ENCODE measurements around the gene MRPS2.

The MRPS2 gene

DNA sequence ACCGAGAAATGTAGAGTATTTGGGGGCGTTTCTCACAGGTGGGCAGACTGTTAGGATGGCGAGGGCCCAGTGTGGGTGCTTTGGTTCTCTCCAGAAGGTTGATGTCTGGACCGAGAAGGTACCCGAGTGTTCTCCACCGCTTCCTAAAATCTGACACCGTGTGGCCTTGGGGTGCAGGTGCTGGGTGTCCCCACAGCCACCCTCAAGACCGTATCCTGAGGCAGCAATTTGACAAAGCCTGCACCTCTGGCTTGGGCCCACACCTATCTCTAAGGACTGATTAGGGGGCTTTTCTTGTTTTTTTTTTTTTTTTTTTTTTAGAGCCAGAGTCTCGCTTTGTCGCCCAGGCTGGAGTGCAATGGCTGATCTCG is 19.6 kb upstream of the MRPS2 start:
- DNase-seq: no peak

DNA sequence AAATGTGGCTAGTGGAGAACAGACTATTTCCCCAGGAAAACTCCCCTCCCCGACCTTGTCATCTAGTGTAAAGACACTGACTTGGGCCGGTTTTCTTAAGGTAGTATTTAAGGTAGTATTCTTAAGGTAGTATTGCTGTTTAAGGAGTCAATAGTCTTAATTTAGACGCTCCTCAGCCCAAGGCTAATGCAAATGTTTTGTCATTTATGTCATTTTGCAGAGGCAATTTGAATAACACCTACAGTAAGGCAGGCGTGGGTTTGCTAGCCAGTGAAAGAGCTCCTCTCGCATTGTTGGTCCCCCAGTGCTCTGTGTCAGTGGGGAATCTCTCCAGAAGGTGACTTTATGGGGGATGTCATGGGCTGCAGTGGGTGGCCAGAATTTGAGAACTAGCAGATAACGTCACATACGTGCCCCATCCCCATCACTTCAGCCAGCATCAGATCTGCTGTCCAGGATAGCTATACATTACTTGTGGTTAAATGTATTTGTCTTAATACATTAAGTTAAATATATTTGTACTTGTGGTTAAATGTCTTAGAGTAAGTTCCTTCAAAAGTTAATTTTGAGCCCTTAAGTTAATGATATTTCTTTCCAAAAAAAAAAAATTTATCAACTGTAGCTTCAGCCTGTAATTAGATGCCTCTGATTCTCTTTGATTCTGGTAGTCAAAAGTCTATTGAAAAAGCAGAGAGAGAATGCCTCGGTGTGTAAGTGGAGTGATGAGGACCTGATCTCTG is 18.3 kb upstream of the MRPS2 start:
- DNase-seq: no peak

DNA sequence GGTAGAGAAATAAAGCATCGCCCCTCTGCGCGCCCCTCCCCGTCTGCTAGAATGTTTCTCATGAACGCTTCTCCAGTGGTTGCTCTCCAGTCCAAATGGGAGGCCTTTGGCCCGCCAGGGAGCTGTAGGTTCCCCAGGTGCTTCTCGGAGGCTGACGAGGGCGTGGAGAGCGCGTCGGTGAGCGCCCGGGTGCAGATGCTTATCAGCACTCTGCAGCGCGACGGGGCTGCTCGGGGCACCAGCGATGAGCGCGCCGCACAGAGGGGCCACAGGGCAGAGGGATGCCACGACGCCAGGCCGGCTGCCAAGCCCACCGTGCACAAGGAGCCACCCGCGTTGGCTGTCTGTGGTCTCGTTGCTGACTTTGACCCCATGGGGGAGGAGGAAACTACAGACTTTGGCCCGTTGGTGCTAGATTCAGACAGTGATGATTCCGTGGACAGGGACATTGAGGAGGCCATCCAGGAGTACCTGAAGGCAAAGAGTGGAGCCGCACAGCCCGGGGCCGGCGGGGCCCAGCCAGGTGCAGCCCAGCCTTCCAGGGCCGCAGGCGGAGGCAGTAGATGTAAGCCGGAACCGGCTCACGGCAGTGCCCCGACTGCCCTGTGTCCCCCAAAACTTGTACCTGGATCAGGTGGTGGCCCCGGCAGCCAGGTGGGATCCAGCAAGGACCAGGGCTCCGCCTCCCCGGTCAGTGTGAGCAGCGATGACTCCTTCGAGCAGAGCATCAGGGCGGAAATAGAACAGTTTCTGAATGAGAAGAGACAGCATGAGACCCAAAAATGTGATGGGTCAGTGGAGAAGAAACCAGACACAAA is 15.8 kb upstream of the MRPS2 start:
- no peak for DNase-seq

DNA sequence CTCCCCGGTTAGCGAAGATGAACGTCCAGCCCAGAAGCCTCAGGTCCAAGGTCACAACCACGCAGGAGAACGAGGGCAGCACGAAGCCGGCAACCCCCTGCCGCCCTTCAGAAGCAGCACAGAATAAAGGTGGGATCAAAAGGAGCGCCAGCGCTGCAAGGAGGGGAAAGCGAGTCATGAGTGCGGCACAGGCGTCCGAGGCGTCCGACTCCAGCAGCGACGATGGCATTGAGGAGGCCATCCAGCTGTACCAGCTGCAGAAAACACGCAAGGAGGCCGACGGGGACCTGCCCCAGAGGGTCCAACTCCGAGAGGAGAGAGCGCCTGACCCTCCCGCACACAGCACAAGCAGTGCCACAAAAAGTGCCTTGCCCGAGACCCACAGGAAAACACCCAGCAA is 15.1 kb upstream of the MRPS2 start:
- no peak for DNase-seq

DNA sequence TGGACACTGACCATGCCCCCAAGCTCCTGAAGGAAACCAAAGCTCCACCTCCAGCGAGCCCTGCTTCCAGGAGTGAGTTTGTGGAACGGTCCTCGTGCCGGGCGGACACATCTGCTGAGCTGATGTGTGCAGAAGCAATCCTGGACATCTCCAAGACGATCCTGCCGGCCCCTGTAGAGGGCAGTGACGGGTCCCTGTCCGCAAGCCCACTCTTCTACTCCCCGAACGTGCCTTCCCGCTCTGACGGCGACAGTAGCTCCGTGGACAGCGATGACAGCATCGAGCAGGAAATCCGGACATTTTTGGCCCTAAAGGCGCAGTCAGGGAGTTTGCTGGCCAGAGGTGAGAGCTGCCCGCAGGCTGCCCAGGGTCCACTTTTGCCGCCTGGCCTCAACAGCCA is 14.7 kb upstream of the MRPS2 start:
- no peak for DNase-seq

DNA sequence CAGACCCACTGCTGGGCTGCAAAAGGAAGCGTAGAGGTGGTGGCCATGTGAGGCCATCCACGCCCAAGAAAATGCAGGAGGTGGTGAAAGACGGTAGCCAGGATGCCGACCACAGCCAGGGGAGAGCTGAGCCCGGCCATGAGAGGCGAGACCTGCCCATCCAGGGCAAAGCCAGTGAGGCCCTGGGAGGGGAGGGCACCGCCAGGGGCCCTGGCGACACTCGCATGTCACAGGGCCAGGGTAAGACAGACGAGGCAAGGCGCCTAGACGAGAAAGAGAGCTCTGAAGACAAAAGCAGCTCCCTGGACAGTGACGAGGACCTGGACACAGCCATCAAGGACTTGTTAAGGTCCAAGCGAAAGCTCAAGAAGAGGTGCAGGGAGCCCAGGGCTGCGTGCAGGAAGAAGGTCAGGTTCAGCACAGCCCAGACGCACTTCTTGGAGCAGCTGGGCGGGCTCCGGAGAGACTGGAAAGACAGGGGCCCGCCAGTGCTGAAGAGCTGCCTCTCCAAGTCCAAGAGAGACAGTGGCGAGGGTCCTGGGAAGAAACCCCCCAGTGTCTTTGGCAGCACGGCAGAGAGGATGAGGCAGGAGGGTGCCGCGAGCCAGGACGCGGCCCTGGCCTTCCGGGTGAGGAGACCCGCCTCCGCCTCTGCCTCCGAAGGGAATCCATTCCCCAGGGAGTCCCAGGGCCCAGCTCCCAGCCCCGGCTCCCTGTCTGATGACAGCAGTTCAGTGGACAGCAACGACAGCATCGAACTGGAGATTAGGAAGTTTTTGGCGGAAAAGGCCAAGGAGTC is 14.0 kb upstream of the MRPS2 start:
- no peak for DNase-seq

DNA sequence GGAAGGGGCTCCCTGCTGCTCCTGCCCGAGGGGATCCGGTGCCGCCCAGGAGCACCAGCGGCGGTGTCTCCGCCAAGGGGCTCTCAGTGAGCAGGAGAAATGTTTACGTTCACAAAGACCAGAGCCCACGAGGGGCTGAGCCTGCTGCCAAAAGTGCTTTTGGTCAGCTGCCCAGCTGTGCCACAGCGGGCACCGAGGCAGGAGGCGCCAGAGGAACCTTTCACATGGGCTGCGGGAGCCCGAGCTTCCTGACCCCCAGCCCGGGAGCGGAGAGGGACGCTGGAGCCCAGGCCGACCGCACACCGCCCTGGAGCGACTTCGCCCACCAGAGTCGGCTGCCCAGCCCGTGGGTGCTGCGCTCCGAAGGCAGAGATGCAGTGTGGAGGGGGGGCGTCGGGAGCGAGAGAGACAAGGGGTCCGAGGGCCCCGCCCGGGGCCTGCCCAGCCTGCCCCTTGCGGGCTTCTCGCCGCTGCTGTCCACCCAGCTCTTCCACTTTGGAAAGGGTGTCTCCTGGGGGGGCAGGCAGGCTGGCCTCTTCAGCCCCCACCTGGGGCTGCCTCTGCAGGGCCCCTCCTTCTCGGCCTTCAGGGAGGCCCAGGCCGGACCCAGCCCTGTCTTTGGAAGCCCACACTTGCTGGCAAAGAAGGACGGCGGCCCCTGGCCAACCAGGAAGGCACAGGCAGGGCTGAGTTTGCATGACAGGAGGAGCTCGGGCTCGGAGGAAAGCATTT is 13.0 kb upstream of the MRPS2 start:
- DNase-seq: no peak

DNA sequence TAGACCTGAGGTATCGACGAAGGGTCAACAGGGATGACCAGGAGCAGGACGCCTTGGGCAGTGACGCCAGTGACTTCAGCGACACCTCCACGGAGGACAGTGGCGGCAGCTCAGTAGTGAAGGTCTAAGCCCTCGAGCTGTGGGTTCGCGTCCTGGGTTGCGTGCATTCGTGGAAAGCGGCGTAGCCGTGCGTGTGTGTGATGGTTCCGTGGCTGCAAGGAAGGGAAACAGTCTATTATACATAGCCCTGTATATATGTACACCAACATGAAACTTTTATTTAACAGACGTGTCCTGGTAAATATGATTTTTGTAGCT is 12.5 kb upstream of the MRPS2 start:
- DNase-seq: no peak

DNA sequence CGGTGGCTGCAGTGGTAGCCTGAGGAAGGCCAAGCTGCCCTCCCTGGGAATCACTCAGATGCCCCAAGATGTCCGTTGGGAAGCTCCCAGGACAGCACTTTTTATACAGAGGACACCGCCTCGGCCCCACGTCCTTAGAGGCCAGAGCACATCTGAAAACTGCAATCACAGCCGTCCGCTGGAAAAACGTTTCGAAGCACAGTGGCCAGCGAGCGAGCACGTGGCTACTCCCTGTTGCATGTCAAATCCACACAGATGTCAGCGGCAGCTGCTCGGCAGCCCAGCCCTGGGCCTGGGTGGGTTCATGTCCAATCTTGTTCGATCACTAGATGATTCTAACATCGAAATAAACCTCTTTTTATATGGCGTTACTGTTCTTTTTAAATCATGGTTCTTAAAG is 12.0 kb upstream of the MRPS2 start:
- no peak for DNase-seq

DNA sequence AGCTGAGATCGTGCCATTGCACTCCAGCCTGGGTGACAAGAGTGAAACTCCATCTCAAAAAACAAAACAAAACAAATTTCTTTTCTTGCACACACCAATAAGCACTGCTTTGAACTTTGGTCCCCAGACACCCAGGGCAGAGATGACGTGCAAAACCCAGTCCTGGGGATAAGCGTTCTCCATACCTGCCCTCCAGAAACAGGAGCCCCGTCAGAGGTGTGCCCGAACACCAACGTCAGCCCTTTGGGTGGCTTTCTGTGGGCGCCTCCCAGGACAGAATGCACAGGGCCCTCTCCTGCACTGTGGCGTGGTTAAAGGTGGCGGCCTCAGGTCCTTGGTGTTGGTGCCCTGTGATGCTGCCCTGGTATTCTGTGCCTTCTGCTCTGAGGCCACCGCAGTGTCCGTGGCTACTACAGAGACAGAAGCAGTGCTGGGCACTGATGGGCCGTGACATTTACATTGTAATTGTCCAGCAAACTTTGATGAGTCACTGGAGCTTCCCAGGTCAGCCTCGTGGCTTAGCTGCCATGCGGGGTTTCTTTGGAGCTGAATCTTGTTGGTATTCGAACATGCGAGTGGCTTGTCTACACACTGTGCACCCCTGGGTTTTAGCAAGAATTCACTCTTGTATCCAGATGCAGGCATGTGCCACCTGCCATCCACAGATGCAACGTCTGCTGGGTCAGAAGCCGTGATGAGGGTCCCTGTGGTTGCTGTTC is 11.1 kb upstream of the MRPS2 start:
- DNase-seq: no peak

DNA sequence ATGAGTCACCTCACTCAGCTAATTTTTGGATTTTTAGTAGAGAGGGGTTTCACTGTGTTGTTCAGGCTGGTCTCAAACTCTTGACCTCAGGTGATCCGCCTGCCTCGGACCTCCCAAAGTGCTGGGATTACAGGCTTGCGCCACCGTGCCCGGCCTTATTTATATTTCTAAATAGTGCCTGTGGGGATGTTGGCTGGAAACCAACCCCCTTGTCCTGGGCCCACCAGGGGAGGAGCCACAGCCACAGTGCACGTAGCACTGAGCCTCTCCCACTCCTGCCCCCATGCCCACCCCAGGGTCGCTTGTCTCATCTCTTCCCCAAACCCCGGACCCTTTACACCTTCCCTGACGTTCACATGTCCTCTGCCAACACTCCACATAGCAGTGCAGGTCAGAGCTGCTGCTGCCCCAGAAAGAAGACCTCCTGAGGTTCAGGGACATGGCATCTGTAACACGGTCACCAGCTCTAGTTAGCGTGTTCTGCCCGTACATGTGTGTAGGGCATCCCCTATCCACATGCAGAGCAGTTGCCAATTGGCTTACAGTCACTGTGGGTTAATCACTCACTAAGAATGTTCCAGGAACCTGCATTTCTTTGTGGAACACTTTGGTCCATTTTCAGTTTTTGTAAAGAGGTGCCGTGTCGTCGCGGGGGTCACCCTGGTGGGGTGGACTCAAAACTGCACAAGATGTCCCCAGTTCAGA is 10.2 kb upstream of the MRPS2 start:
- no peak for DNase-seq

DNA sequence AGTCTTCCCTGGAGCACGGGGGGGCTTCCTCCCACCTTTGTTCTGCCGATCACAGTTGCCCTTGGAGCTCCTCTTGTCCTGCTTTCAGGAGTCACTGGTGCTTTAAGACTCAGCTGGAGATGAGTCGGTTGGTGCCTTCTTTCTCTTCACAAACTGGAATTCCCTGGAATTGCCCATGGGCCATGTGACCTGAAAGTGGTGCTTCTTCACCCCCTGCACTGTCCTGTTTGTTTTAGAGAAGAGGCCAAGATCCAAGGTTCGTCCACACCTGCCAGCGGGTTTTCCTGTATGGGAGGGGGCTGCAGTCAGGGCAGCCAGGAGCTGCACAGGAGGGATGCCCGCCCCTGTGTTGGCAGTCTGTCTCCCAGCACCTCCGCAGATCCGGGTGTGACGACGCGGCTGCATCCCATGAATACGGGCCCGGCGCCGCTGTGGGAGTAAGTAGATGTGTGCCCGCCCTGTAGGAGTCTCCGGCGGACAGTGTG is 9.5 kb upstream of the MRPS2 start:
- DNase-seq: no peak

DNA sequence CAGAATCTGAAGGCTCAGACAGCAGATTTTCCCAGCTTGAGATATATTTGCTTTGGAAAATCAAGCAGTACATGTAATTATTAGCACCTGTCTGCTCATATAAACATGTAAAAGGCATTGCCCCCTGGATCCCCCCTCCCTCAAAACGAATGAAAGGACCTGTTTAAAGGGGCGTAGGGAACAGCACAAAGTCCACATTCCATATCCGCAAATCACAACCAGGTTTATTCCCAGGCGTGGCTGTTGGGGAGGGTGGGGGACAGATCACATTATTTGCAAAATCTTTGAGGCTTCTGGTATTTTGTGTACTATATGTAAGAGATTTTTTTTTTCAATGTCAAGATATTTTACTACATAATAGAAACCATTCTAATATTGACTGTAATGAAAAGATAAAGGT is 8.7 kb upstream of the MRPS2 start:
- DNase-seq: no peak

DNA sequence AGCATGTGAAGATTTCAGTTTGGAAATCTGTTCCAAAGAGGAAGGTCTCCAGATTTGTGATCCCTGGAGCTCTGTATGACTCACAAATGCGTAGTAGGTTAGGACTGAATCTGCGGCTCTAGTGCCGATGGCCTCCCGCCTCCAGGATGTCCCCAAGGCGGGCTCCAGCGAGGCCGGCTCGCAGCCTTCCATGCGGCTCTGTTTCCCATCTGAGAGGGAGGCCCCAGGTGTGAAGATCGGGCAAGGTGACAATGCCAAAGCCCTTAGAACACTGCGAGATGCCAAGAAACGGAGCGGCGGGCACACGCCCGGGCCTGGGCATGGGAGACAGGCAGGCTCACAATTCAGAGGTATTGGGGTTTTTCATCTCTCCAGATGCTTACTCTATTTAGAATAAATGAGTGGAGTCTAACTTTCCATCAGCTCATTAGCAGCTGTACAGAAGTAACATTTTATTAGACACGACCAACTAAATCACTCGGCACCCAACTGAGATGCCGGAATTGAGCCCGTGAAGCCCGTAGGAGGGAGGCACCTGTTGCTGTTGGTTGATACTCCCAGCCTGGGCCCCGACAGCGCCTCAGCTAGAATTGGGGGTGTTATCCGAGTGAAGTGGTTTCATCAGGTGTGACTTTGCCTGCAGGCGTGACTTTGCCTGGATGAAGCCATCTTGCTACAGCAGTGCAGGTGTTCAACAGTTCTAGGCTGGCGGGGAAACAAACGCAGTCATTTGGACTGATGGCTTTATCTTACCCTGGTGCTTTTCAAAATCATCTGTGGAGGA is 7.4 kb upstream of the MRPS2 start:
- no peak for DNase-seq

DNA sequence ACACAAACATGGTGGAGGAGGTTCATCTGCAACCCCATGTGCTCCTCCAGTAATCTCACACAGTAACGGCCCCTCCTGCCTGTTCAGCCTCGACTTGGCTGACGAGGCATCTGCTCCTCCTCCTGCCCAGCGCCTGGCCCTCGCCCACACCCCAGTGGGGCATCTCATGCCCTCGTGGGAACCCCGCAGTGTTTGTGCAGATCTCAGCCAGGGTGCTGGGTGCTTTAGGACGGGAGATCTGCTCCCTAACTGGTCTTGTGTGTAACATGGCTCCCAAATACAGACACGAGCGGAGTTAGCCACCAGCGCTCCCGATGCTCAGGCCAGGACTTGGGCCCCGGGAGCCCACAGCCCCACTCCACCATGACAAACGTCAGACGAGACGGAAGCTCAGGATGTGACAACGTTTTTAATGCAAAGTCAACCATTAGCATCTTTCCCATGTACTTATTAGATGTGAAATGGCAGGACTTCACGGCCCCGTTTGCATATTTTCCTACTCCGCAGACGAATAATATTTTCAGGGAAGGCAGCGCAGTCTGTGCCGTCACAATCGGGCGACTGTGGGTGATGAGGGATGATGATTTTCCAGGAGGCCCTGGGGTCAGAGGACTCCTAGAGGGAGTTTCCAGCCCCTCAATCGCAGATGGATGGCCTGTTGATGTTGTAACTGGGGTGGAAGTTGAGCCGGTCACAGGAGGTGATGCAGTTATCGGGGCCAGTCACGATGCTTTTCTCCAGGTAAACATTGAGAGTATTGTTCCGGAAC is 5.5 kb upstream of the MRPS2 start:
- DNase-seq: no peak

DNA sequence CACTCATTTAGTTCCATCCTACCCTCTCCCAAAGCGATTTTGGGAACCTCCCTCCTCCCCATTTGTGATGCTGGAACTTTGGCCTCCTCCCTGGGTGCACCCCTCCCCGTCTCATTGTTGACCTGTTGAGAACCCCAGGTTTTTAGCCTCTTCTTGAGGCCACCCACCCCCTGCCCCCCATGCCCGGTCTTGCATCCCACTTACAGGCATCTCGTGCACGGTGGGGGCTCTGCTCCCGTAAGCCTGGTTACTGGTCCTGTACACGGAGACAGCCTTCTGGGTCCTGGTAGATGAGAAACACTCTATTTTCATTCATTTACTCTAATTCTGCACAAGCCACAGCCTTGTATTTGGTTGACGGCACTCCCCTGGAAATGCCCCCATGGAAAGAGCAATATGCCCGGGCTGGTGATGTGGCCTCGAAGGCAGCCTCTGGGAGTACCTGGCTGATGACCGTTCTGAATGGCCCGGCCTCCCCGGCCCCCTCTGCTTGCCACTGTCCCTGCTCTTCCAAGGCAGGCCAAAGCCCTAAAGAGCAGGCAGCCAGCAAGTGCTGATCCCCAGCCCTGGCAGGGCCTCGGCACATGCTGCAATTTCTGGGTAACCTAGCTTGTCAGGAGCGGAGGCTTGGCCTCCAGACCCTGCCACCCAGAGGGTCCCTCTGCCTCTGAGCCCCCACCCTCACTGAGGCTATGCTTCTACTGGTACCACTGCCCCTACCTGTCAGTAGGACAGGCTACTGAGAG is 1.9 kb upstream of the MRPS2 start:
- DNase-seq: no peak

DNA sequence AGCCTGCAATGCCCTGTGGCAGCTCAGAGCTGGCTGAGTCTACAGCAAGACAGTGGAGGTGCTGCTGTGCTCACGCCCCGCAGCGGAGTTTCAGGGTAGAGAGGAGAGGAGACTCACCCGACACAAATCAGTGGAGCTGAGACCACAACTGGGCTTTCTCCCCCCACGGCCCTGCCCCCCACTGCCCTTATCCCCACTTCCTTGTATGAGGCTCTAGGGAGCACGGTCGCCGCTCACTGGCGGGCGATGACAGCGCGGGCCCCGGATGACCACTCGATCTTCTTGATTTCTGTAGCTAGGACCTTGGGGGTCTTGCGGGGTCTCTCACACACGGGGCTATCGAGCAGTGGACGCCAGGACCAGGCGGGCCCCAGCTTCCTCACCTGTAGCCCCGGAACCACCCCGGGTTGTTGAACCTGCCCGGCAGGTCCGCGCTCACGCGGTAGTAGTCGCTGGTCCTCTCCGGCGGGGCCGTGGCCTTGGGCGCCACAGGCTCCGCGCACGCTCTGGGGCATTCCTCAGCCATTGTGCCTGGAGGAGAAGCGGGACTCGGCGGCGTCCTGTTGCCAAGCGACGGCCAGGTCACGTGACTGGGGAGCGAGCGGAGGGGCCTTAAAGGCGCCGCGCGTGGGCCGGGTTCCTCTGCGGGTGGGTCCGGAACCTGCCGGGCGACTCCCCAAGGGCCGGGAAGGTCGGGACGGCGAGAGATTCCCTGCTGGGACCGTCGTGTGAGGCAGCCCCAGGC is 984 bp upstream of the MRPS2 start:
- peak; percentile 59 for DNase-seq

DNA sequence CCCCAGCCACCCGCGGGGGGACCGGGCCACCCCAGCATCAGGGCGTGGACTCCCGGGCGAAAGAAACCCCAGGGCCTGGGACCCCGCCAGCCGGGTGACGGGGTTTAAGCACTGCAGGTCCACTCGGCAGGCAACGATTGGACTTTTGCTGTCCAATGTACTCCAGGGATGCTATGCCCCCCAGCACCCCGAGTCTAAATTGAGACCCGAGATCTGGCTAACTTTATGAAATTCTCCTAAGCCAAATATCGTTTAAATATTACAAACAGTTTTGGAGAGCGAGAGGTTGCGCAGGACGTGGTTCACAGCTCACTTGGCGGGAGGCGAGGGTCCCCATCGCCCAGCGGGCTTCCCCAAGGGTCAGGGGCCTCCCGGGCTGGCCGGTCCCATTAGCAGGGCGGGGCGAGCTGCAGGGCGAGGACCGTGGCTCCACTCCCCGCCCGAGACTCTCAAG is 384 bp upstream of the MRPS2 start:
- DNase-seq: no peak

All from NCI-H526 treated with DMSO at 0.1 percent for 48 hours (cell line).